NOMO-1 treated with DMSO at 0.1 percent for 48 hours (cell line): Measurements from ENCODE around the gene ALDH3B2.

Experiments
- DNase-seq: peaks from one replicate; lab custom pipeline; 2025; ENCODE audit not compliant: unreplicated experiment; lab: John Stamatoyannopoulos, UW

Gene ALDH3B2

DNA sequence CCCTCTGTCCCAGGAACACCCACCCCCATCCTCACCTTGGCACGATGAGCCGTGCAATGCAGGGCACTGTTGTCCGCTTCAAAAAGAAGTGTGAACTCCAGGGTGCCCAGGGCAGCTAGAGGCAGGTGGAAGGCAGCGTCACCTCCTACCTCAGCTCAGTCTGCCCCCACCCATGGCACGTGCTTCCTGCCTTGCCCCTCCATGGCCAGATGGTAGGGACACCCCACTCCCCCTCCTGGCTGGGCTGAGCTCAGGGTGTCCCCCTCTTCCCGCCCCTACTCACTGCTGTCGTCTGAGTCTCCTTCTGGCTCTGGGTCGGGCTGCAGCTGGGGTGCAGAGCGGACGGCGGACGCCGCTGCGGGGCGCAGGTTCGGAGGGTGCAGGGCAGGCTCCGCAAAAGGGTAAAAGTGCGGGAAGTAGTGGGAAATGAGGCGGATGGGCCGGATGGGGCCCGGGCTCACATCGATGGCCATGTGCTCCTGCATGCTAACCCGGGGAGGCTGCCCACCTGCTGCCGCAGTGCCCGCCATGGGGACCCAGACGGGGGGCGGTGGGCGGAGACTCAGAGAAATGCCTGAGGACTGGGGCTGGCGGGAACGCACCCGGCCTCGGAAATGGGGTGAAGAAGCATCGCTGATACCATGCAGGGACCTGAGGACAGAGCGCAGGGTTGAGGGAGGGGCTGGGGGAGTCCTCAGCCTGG, 58.5 kb downstream of the ALDH3B2 start:
- no peak for DNase-seq

DNA sequence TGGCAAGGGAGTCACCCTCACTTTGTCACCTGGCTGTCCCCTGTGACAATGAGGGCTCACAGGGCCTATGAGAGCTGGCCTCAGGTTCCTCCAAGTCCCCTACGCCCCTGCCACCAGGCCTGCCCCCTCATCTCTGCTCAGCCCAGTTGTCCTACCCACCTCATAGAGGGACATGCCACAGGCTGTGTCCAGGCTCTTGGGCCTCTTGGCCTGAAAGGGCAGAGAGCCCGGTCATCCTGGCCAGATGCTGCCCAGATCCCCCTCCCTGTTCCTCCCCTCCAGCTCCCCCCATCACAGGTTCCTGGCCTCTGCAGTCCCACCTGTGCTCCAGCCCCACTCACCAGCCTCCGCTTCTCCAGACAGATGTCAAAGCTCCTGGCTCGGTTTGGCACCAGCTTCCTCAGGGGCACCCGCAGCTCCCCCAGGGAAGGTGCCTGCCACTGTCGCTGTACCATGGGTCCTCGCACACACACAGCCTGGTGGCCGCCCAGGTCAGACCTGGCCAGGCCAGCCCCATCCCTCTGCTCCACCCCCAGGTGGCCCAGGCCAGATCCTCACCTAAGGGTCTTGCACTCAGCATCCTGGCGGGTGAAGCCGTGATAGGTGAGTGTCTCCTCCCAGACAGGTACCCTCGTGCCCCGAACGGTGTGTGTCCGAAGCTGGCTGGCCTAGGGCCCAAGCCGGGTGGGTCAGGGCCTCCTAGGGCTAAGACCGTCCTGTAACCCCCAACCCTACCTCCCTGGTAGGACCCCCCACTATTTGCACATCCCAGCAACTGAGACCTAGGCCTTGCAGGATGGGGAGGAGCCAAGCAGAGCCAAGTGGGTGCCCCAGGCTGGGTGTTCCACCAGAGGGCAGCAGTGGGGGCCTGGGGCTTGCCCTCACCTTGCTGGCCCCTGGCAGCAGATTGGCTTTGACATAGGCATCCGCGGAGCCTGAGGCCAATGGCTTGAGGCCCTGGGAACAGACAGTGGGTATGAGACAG, 59.4 kb downstream of the ALDH3B2 start:
- peak; percentile 27 for DNase-seq

DNA sequence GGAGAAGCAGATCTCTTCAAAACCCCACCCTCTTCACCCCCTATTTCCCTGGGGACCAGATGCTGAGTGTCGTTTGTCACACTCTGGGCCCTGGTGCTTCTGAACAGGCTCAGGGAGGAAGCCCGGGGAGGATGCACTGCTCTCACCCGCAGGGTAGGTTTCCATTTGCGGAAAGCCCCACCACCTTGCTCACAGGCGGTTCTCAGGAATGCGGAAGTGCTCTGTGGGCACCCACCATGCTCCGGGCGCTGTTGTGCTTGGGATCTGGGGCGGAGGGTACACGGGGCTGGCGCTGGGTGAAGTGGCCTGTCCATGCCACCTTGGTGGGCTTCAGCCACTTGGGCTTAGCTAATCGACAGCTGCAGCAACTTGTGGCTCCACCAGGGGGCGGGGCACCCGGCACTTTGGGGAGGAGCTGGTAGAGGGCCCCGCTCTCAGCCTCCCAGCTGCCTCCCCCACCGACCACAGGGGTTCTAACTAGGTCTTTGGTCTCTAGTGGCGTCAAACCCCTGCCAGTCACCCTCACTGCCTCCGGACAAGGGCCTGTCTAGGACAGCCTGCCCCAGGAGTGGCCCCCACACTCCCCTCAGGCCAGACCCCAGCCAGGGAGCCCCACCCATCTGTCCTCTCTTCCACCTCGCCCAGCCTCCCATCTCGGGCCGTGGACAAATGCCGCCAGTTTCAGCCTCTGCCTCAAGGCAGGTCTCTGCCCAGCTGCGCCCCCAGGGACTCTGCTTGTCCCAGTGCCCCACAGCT, 60.3 kb downstream of the ALDH3B2 start:
- peak; percentile 65 for DNase-seq

DNA sequence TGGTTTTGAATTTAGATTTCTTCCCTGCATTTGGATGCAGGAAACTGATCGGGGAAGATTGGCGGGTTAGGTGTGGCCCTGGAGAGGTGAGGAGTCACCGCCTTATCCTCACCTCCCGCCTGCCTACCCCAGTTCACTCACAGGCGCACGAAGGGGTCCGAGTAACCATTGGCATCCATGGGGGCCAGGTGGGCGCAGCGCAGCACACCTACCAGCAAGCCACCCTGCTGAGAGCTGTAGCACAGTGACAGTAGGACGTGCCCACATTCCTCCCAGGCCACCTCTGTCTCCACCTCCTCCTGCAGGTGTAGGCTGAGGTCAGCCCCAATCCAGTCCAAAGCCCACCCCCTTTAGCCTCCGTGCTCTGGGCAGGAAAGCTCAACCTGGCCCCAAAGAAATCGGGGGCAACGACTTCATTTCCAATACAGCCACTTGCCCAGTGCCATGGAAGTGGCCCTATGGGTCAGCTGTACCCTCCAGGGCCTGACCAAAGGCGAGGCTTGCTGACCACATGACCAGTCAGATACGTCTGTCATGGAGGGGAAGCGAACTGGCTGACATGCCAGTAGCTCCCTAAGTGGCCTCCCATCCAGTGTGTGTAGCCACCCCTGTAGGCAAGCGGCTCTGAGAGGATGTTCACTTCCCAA, 61.0 kb downstream of the ALDH3B2 start:
- DNase-seq = no peak

DNA sequence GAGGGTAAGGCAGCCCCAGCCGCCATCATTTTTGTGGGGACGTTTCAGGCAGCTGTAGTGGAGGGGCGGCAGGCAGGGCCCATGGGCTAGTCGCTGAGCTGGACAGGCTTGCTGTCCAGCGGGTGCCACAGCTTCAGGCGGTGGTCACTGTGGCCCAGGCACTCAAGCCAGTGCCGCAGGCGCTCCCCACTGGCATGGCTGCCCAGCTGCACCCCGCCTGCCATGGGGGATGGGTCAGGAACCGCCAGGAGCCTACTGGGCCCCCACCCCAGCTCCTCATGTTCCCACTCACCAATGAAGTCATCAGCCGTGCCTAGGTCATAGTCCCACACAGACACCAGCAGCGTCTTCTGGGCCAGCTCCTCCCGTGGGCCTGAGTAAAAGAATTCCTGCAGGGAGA, 61.7 kb downstream of the ALDH3B2 start:
- DNase-seq = no peak
